D721Med (cell line): Measurements from ENCODE around the gene CHD1.

Source experiments
- DNase-seq: peaks from one replicate; pipeline ENCODE4 v3.0.0; 2011; ENCODE audit warnings: low spot score; ENCODE audit not compliant: insufficient read length
- FAIRE-seq: peaks from 2 replicates; lab custom pipeline; 2011; peaks lifted over from hg19 to GRCh38; lab: Jason Lieb, UNC
- TF ChIP-seq, protein P1 (sequence below): IDR thresholded peaks from 2 replicates; pipeline ENCODE4 v1.5.1; 2012; ENCODE audit warnings: mild to moderate bottlenecking, control low read depth; ENCODE audit not compliant: insufficient read depth; ENCODE audit errors: missing control alignments

Gene CHD1

DNA sequence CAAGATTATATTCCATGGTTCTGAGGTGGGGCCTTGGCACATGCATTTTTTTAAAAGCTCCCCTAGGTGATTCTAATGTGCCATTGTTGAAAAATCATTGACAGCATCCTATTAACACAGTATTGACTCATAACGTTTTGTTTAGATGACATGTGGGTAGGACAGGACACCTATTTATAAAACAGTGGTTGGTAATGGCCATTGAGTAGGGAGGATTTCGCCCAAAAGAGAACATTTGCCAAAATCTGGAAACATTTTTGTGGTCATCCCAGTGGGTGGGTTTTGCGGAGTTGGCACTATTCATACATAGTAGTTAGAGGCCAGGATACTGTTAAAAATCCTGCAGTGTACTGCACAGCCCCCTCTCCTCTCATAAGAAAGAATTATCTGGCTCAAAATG is 6.4 kb upstream of the CHD1 start:
- TF ChIP-seq, protein P1, sequence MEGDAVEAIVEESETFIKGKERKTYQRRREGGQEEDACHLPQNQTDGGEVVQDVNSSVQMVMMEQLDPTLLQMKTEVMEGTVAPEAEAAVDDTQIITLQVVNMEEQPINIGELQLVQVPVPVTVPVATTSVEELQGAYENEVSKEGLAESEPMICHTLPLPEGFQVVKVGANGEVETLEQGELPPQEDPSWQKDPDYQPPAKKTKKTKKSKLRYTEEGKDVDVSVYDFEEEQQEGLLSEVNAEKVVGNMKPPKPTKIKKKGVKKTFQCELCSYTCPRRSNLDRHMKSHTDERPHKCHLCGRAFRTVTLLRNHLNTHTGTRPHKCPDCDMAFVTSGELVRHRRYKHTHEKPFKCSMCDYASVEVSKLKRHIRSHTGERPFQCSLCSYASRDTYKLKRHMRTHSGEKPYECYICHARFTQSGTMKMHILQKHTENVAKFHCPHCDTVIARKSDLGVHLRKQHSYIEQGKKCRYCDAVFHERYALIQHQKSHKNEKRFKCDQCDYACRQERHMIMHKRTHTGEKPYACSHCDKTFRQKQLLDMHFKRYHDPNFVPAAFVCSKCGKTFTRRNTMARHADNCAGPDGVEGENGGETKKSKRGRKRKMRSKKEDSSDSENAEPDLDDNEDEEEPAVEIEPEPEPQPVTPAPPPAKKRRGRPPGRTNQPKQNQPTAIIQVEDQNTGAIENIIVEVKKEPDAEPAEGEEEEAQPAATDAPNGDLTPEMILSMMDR = no peak
- no peak for FAIRE-seq
- DNase-seq = no peak

DNA sequence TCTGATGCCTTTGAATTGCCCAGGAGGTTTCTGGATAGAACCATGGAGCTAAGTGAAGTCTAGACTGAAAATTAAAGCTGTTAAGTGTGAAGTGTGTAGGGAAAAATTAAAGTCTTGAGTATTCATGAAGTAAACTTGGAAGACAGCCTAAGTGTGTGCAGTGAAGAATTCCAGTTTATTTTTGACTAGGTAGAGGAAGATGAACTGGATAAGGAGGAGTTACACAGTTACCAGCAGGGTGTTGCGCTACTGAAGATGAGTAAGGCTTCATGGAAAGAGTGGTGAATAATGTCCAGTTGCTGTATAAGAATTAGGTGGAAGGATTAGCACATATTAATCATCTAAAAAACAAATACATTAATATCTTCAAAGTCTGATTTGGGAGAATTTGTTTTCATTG is 5.7 kb upstream of the CHD1 start:
- TF ChIP-seq, protein P1 = no peak
- FAIRE-seq = no peak

DNA sequence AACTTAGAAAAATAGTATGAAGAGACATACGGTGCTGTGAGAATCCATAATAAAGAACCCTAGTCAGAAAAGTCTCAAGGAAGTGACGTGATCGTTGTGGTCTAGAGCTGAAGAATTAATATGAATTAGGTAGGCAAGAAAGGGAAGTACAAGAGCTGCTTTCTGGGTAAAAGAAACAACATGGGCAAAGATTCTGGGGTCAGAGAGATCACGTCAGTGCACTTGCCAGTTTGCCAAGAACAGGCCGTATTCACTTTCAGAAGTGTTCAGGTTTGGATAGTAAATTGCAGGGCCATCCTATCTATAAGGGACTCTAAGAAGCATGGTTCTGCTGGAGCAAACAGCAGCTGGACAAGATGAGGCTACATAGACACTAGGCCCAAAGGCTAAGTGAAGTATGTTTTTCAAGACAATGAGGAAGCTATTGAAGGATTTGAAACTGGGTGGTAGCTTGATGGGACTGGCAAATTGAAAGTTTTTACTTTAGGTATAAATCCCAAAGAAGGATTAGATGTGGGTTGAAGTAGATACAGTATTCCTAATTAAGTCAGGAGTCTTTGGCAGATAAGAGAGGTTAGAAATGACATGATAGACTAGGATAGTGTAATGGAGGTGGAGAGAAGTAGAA is 4.8 kb upstream of the CHD1 start:
- FAIRE-seq (no peak), DNase-seq (no peak)
- TF ChIP-seq, protein P1 = no peak

More for the DNA sequence above, 5.7 kb upstream of the CHD1 start:
- DNase-seq = no peak

DNA sequence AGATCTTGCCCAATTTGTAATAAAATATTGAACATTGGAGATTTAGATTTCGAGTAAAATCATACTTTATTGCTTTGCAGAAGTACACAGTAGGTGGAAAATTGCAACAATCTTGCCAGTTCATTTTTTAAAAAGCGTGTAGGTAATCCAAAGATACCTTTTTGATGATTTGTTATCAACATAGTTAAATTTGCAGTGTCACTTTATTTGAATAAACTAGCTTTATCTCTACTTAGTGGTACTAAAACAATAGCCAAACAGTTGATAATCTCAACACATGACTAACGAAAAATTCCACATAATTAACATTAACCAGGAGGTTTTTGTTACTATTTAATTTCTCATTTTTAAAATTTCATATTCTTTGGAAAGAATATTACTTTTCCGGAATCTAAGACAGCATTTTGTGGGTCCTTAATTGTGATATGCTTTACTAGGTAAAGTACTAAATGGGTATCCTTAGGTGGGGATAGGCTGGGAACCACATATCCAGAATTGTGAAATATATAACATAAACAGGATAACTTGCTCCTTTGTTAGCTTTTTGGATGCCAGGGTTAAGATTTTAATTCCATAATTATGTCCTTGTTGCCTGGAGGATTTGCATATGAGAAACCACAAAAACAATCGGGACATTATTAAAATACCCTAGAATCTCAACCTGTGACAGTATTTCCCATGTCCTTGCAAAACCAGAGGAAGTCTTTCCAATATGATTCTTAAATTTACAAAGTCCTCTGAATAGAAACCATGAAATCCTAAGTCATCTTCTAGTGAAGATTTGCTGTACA is 2.4 kb upstream of the CHD1 start:
- FAIRE-seq = no peak
- DNase-seq = no peak
- TF ChIP-seq, protein P1 = no peak

DNA sequence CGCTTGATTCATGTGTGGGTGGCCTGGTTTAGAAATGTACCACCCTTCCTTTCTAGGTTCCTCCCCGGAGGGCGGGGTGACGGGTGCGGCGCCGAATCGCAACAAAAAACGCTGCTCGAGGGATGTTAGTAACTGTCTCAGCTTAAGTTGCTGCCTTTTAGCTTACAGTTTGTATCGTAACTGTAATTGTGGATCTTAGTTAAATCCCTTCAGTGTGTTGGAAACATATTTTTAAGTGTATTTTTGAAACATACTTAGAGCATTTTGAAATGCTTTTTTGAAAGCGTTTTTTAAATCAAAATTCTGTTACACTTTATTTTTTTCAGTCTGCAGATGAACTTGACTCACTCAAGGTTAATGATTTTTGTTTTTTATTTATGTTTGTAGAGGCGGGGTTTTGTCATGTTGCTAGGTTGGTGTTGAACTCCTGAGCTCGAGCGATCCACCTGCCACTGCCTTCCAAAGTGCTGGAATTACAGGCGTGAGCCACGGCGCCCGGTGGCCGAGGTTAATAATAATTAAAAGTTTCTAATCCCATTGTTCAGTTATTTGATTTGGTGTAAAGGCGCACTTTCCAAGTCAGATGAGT is 997 bp upstream of the CHD1 start:
- FAIRE-seq (peak; percentile 29), DNase-seq (no peak)
- TF ChIP-seq, protein P1 = no peak

DNA sequence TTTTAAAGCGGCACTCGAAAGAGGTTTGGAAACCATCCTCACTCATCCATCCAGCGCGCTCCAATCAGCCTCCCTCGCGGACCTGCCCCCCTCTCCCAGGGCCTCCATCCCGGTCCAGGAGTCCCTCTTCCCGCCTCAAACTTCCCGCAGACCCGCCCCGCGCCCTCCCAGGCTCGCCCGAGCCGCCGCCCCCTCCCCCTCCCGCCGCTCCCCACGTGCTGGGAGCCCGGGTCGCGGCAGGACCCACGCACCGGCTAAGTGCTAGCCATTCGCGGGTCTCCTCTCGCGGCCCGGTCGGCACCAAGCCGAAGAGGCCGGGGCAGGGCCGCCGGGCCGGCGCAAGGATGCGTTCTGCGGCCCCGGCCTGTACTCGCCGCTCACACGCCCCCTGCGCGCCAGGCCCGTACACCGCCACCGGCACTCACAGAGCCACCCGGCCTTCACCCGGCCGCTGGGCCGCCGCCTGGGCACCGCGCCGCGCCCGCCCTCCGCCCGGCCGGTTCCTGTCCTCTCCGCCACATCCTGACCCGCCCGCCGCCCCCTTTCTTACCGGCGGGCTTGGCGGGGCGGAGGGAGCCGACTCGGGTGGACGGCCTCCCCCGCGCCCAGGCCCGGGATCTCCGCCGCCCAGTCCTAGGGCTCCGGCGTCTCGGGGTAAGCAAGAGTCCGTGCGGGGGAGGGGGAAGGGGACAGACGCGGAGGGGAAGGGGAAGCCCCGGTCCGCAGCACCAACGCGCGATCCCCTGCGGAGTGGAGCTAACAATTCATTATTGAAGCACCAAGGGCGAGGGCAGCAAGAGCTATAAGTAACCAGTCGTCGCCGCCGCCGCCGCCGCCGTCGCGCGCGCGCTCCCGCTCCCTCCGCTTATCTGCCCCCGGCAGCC is 576 bp downstream of the CHD1 start:
- TF ChIP-seq, protein P1 = no peak
- DNase-seq (no peak), FAIRE-seq (no peak)
